ENCODE results near the gene PHEX. TPM values are rescaled to one million over a fixed set of nuclear protein-coding genes. Genes with fewer than 3 reads are reported as not detected.

PHEX gene
- polyA plus RNA-seq, 2 donors, result 0.09 to 0.12 TPM

DNA sequence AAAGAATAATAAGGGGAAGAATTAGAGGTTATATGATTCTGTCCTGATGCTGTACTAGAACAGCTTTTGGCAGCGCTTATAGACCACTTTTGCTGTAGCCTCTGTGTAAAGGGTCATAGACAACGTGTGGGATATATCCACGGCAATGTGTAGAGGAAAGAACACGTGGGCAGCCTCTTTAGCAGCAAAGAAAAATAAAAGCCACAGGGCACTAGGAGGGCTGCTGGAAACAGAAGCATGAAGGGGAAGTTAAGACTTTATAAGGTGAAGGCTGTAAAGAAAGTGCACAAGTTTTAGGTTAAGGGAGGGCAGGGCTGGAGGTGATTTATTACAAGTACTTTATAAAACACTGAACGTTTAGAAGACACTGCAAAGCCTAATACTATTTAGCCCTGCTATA lies 20.1 kb upstream of the PHEX start:
- no peaks in the 10 kb centered on the region for H3K27me3 ChIP-seq (ENCODE audit: control insufficient read depth in 1 of 2, insufficient read depth in 2 of 2, low read length in 2 of 2)
- H3K9me3 ChIP-seq (ENCODE audit: control insufficient read depth in 2 of 2, insufficient read depth in 1 of 2, low read depth in 1 of 2, low read length in 1 of 2), result no peaks in the 10 kb centered on the region
- no peak overlapping the region for H3K4me3 ChIP-seq (ENCODE audit: low read depth in 1 of 2, low read length in 2 of 2)
- WGBS, 2 donors, result 53 to 55% methylated on average over 5 of the region's 5 CpGs
- H3K36me3 ChIP-seq (ENCODE audit: control insufficient read depth in 2 of 2, insufficient read depth in 2 of 2, low read length in 1 of 2), result no peaks in the 10 kb centered on the region
- H3K27ac ChIP-seq (ENCODE audit: low read depth in 2 of 2, low read length in 1 of 2), result no peak overlapping the region
- no peaks in the 10 kb centered on the region for H3K4me1 ChIP-seq (ENCODE audit: control insufficient read depth in 2 of 2, insufficient read depth in 2 of 2, low read length in 1 of 2)

DNA sequence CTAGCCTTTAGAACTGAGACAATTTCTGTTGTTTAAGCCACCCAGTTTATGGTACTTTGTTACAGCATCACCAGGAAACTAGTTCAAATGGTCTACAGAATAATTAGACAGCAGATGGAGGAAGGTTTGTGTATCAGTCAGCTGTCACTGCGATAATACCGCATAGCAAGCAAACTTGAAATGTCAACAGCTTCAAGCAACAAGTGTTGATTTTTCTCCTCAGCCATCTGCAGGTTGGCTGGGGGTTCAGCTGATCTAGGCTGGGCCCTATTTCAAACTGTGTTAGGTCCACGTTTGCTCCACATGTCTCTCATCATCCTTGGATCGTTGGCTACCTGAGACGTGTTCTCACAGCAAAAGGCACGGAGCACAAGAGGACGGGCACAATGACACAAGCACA lies 19.2 kb upstream of the PHEX start:
- Histone ChIP-seq H3K4me1 (ENCODE audit: control insufficient read depth in 2 of 2, insufficient read depth in 2 of 2, low read length in 1 of 2) (no peaks in the 10 kb centered on the region), H3K27ac (ENCODE audit: low read depth in 2 of 2, low read length in 1 of 2) (no peak overlapping the region), H3K9me3 (ENCODE audit: control insufficient read depth in 2 of 2, insufficient read depth in 1 of 2, low read depth in 1 of 2, low read length in 1 of 2) (no peaks in the 10 kb centered on the region), H3K36me3 (ENCODE audit: control insufficient read depth in 2 of 2, insufficient read depth in 2 of 2, low read length in 1 of 2) (no peaks in the 10 kb centered on the region), H3K4me3 (ENCODE audit: low read depth in 1 of 2, low read length in 2 of 2) (no peak overlapping the region), H3K27me3 (ENCODE audit: control insufficient read depth in 1 of 2, insufficient read depth in 2 of 2, low read length in 2 of 2) (no peaks in the 10 kb centered on the region)
- WGBS, 2 donors, result 87 to 91% methylated on average over 7 of the region's 7 CpGs

DNA sequence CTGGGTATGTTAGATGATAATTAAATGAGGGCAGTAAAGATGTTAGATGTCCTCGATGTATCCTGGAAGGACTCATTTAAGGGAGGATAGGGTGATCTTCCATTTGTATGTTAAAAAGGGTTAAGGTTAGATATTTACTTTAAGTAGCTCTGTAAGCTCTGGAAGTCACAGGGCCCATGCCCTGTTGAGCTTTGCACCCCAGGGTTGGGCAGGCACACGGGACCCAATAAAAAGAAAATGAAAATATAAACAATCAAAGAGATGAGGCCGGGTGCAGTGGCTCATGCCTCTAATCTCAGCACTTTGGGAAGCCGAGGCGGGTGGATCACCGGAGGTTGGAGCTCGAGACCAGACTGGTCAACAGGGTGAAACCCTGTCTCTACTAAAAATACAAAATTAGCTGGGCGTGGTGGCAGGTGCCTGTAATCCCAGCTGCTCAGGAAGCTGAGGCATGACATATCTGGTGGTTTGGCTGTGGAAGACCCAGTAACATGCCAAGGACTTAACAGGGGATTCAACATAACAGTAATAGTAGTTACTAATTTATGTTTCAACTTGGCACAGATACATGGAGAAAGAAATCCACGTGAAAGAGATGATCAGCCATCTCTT lies 16.9 kb upstream of the PHEX start:
- no peaks in the 10 kb centered on the region for H3K4me1 ChIP-seq (ENCODE audit: control insufficient read depth in 2 of 2, insufficient read depth in 2 of 2, low read length in 1 of 2)
- no peaks in the 10 kb centered on the region for H3K9me3 ChIP-seq (ENCODE audit: control insufficient read depth in 2 of 2, insufficient read depth in 1 of 2, low read depth in 1 of 2, low read length in 1 of 2)
- WGBS, 2 donors, result 72 to 73% methylated on average over 9 of the region's 9 CpGs

DNA sequence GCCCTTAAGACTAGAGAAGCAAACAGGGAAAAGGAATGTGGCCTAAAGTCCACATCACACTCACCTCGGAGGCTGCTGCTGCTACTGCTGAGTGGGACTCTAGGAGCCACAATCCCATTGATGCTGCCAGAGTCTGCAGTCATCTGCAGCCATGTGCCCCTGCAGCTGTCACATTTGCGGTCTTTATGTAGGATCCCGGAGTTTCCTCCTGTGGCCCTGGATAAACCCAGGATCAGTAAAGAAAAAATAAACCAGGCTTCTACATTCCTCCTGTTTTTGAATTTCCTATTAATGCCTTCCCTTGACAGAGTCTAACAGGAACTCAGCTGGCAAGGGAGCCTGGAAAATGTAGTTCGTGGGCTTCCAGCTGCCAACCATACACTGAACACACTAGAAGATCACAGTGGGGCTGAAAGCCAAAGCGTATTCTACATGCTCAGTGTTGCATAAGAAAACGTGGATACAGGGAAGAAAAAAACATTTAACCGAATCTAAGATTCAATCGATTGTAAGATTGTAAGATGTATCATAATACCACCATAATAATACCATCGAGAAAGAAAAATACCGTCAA lies 10.3 kb upstream of the PHEX start:
- no peaks in the 10 kb centered on the region for H3K4me1 ChIP-seq (ENCODE audit: control insufficient read depth in 2 of 2, insufficient read depth in 2 of 2, low read length in 1 of 2)
- H3K4me3 ChIP-seq (ENCODE audit: low read depth in 1 of 2, low read length in 2 of 2), result no peak overlapping the region
- no peaks in the 10 kb centered on the region for H3K9me3 ChIP-seq (ENCODE audit: control insufficient read depth in 2 of 2, insufficient read depth in 1 of 2, low read depth in 1 of 2, low read length in 1 of 2)
- peaks cover 0 to 5% of the 10 kb centered on the region in 2 donors for H3K27me3 ChIP-seq (ENCODE audit: control insufficient read depth in 1 of 2, insufficient read depth in 2 of 2, low read length in 2 of 2)
- H3K36me3 ChIP-seq (ENCODE audit: control insufficient read depth in 2 of 2, insufficient read depth in 2 of 2, low read length in 1 of 2), result no peaks in the 10 kb centered on the region
- no peak overlapping the region for H3K27ac ChIP-seq (ENCODE audit: low read depth in 2 of 2, low read length in 1 of 2)
- WGBS, 2 donors, result 61 to 77% methylated on average over 10 of the region's 10 CpGs

More for the DNA sequence above, 16.9 kb upstream of the PHEX start:
- no peak overlapping the region for H3K4me3 ChIP-seq (ENCODE audit: low read depth in 1 of 2, low read length in 2 of 2)
- no peaks in the 10 kb centered on the region for H3K36me3 ChIP-seq (ENCODE audit: control insufficient read depth in 2 of 2, insufficient read depth in 2 of 2, low read length in 1 of 2)
- no peak overlapping the region for H3K27ac ChIP-seq (ENCODE audit: low read depth in 2 of 2, low read length in 1 of 2)
- H3K27me3 ChIP-seq (ENCODE audit: control insufficient read depth in 1 of 2, insufficient read depth in 2 of 2, low read length in 2 of 2), result no peaks in the 10 kb centered on the region

DNA sequence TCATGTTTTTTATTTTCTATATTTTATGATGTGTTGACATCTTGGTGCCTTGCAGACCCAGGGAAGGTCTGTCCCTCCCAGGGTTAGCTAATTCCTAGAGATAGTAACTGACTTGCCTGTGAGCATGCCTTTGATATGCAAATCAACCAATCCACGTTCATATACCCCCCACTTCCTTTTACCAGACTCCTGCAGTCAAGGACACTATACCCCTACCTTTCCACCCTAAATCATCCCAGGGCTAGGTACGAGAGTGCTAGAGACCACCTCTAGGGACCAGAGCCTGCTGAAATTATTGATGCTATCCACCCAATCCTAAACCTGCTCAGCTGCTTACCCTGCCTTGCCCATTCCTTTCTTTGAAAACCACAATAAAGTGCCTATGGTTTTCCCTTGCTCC lies 7.5 kb upstream of the PHEX start:
- Histone ChIP-seq H3K27me3 (ENCODE audit: control insufficient read depth in 1 of 2, insufficient read depth in 2 of 2, low read length in 2 of 2) (peaks cover 0 to 5% of the 10 kb centered on the region in 2 donors), H3K4me3 (ENCODE audit: low read depth in 1 of 2, low read length in 2 of 2) (no peak overlapping the region), H3K9me3 (ENCODE audit: control insufficient read depth in 2 of 2, insufficient read depth in 1 of 2, low read depth in 1 of 2, low read length in 1 of 2) (no peaks in the 10 kb centered on the region), H3K4me1 (ENCODE audit: control insufficient read depth in 2 of 2, insufficient read depth in 2 of 2, low read length in 1 of 2) (no peaks in the 10 kb centered on the region), H3K27ac (ENCODE audit: low read depth in 2 of 2, low read length in 1 of 2) (no peak overlapping the region), H3K36me3 (ENCODE audit: control insufficient read depth in 2 of 2, insufficient read depth in 2 of 2, low read length in 1 of 2) (no peaks in the 10 kb centered on the region)
- WGBS, 2 donors, result 33 to 60% methylated on average over 2 of the region's 2 CpGs

DNA sequence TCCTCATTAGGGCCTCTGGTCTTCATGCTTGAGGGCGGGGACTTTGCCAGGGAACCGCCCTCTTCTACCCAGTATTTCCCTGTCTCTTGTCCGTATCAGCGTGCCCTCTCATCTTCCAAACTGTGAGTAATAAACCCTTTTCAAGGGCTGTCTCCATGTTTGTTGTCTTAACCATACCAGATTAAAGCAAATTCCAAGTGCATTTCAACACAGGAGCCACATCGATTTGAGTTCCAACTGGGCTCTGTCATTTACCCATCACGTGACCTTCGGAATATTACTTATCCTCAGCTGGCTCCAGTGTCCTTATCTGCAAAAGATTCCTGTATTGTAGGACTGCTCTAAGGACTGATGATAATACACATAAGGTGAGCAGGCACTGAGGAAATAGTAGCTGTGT lies 6.4 kb upstream of the PHEX start:
- H3K4me3 ChIP-seq (ENCODE audit: low read depth in 1 of 2, low read length in 2 of 2), result no peak overlapping the region
- no peaks in the 10 kb centered on the region for H3K4me1 ChIP-seq (ENCODE audit: control insufficient read depth in 2 of 2, insufficient read depth in 2 of 2, low read length in 1 of 2)
- H3K36me3 ChIP-seq (ENCODE audit: control insufficient read depth in 2 of 2, insufficient read depth in 2 of 2, low read length in 1 of 2), result no peaks in the 10 kb centered on the region
- no peak overlapping the region for H3K27ac ChIP-seq (ENCODE audit: low read depth in 2 of 2, low read length in 1 of 2)
- WGBS, 2 donors, result 79 to 88% methylated on average over 7 of the region's 7 CpGs
- peaks cover 0 to 5% of the 10 kb centered on the region in 2 donors for H3K27me3 ChIP-seq (ENCODE audit: control insufficient read depth in 1 of 2, insufficient read depth in 2 of 2, low read length in 2 of 2)
- no peaks in the 10 kb centered on the region for H3K9me3 ChIP-seq (ENCODE audit: control insufficient read depth in 2 of 2, insufficient read depth in 1 of 2, low read depth in 1 of 2, low read length in 1 of 2)

DNA sequence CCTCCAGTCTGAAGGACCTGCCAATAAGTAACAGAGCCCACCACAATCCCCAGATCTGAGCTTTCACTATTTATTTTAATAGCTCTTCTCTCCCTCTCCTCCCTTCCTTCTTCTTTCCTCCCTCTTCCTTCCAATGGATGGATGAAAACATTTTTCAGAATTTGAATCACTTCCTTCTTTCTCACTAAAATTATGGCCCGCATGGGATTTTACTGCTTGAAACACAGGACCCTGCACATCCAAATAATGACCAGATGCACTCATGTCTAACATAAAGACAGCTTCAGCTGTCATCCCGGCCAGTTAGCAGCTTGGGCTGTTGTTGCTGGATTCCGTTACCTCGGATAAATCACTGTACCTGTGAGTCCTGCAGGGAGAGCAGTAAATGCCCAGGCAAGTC lies 5.4 kb upstream of the PHEX start:
- WGBS, 2 donors, result 84 to 87% methylated on average over 4 of the region's 4 CpGs
- H3K36me3 ChIP-seq (ENCODE audit: control insufficient read depth in 2 of 2, insufficient read depth in 2 of 2, low read length in 1 of 2), result no peaks in the 10 kb centered on the region
- H3K9me3 ChIP-seq (ENCODE audit: control insufficient read depth in 2 of 2, insufficient read depth in 1 of 2, low read depth in 1 of 2, low read length in 1 of 2), result no peaks in the 10 kb centered on the region
- H3K27me3 ChIP-seq (ENCODE audit: control insufficient read depth in 1 of 2, insufficient read depth in 2 of 2, low read length in 2 of 2), result peaks cover 0 to 5% of the 10 kb centered on the region in 2 donors
- H3K4me1 ChIP-seq (ENCODE audit: control insufficient read depth in 2 of 2, insufficient read depth in 2 of 2, low read length in 1 of 2), result no peaks in the 10 kb centered on the region
- no peak overlapping the region for H3K27ac ChIP-seq (ENCODE audit: low read depth in 2 of 2, low read length in 1 of 2)
- H3K4me3 ChIP-seq (ENCODE audit: low read depth in 1 of 2, low read length in 2 of 2), result no peak overlapping the region

DNA sequence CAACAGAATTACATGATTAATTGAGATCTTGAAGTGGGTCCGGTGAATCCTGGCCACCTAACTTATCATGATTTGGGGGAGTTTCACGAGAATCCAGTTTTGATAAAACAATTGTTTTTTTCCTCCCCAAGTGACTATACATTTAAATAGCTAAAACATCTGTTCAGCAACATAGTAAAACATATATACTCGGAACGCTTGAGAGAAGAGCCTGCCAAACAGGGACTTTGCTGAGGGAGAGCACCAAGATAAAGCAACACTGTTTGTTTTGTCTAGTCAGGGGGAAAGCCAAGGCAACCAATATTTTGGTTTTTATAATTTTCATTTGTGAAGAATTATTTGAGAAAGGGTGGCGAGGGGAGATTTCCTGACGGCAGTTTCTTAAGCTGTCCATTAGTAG lies 381 bp downstream of the PHEX start:
- 68 to 72% methylated on average over 6 of the region's 6 CpGs for WGBS, 2 donors

DNA sequence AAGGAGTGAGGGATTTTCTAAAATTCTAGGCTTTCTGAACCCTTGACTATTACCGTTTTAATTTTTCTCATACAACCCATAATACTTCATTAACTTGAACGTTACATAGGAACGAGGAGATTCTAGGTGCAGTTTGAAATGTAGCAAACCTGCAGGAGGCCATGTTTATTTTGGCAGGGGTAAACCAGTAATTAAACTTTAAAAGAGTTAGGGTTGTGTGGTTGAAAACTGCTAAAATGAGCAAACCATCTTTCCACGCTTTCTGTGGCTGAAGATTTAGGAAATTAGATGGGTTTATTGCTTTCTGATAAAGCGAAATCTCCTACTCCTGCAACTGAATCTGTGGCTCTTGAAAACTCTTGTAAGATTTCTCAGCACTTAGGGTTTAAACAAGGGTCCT lies 1.7 kb downstream of the PHEX start:
- Histone ChIP-seq H3K4me3 (ENCODE audit: low read depth in 1 of 2, low read length in 2 of 2) (no peak overlapping the region), H3K27ac (ENCODE audit: low read depth in 2 of 2, low read length in 1 of 2) (no peak overlapping the region), H3K27me3 (ENCODE audit: control insufficient read depth in 1 of 2, insufficient read depth in 2 of 2, low read length in 2 of 2) (no peaks in the 10 kb centered on the region), H3K36me3 (ENCODE audit: control insufficient read depth in 2 of 2, insufficient read depth in 2 of 2, low read length in 1 of 2) (no peaks in the 10 kb centered on the region), H3K4me1 (ENCODE audit: control insufficient read depth in 2 of 2, insufficient read depth in 2 of 2, low read length in 1 of 2) (no peaks in the 10 kb centered on the region), H3K9me3 (ENCODE audit: control insufficient read depth in 2 of 2, insufficient read depth in 1 of 2, low read depth in 1 of 2, low read length in 1 of 2) (no peaks in the 10 kb centered on the region)
- 54 to 57% methylated on average over 5 of the region's 5 CpGs for WGBS, 2 donors

More for the DNA sequence above, 381 bp downstream of the PHEX start:
- Histone ChIP-seq H3K9me3 (ENCODE audit: control insufficient read depth in 2 of 2, insufficient read depth in 1 of 2, low read depth in 1 of 2, low read length in 1 of 2) (no peaks in the 10 kb centered on the region), H3K4me1 (ENCODE audit: control insufficient read depth in 2 of 2, insufficient read depth in 2 of 2, low read length in 1 of 2) (no peaks in the 10 kb centered on the region), H3K27ac (ENCODE audit: low read depth in 2 of 2, low read length in 1 of 2) (no peak overlapping the region), H3K36me3 (ENCODE audit: control insufficient read depth in 2 of 2, insufficient read depth in 2 of 2, low read length in 1 of 2) (no peaks in the 10 kb centered on the region), H3K27me3 (ENCODE audit: control insufficient read depth in 1 of 2, insufficient read depth in 2 of 2, low read length in 2 of 2) (no peaks in the 10 kb centered on the region), H3K4me3 (ENCODE audit: low read depth in 1 of 2, low read length in 2 of 2) (no peak overlapping the region)

DNA sequence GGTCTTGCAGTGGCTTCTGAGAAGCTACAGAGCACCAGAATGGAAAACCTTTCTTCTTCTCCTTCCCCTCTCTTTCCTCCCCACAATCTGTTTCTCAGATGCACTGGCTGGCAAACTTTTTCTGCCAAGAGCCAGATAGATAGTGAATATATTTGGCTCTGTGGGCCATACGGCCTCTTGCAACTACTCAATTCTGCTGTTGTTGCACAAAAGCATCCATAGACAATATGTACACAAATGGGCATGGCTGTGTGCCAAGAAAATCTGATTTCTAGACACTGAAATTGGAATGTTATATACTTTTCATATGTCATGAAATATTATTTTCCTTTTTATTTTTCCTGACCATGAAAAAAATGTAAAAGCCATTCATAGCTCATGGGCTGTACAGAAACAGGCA lies 3.1 kb downstream of the PHEX start:
- Histone ChIP-seq H3K4me3 (ENCODE audit: low read depth in 1 of 2, low read length in 2 of 2) (no peak overlapping the region), H3K4me1 (ENCODE audit: control insufficient read depth in 2 of 2, insufficient read depth in 2 of 2, low read length in 1 of 2) (no peaks in the 10 kb centered on the region), H3K9me3 (ENCODE audit: control insufficient read depth in 2 of 2, insufficient read depth in 1 of 2, low read depth in 1 of 2, low read length in 1 of 2) (no peaks in the 10 kb centered on the region), H3K27ac (ENCODE audit: low read depth in 2 of 2, low read length in 1 of 2) (no peak overlapping the region), H3K27me3 (ENCODE audit: control insufficient read depth in 1 of 2, insufficient read depth in 2 of 2, low read length in 2 of 2) (no peaks in the 10 kb centered on the region), H3K36me3 (ENCODE audit: control insufficient read depth in 2 of 2, insufficient read depth in 2 of 2, low read length in 1 of 2) (no peaks in the 10 kb centered on the region)
- 59 to 63% methylated on average over 1 of the region's 1 CpG for WGBS, 2 donors
